Breast epithelium (tissue), 3 donors: Measurements from ENCODE around the gene FKBP6.

Source experiments
- CTCF ChIP-seq, 3 donors: fragments of 450-650 bp; IDR thresholded peaks; one replicate each; pipeline ENCODE4 v1.5.1; 2016 to 2017; ENCODE audit warnings: antibody characterized with exemption in 3 of 3, mild to moderate bottlenecking in 3 of 3, moderate library complexity in 3 of 3
- POLR2A ChIP-seq: fragments of 450-650 bp; IDR thresholded peaks from one replicate; pipeline ENCODE4 v1.6.1; 2016; ENCODE audit warnings: antibody characterized with exemption, mild to moderate bottlenecking, moderate library complexity

DNA sequence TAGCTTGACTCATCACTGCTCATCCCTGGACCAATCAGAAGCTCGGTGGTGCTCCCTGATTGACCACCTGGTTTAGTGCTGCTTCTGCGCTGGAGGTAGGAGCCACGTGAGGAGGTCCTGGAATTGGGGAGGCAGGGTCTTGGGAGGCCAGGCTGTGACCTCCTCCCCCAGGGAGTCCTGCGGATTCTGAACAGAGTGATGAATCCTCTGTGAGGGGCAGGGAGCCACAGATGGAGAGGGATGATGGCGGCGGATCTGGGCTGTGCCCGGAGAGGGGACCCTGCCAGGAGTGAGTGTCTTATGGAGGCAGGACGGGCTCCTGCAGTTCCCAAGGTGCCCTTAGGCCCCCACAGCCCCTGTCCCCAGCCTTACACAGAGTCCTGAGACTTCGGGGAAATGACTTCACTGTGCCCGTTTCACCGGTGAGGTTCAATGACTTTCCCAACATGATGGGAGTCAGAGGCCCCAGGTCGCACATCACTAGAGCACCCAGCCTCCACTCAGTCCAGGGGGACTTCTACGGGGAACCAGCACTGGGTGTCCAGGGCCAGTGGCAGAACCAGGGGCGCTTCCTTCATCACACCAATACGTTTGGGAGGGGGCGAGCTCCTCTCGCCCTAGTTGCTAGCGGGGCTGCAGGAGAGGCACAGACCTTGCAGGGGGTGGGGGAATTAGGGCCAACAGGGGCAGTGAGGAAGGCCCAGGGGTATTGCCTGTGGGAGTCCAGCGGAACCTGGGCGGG is 48.9 kb downstream of the FKBP6 start:
- no peak for TF ChIP-seq CTCF (IDR thresholded peaks at IDR 0.05)
- no peak for TF ChIP-seq POLR2A
